ENCODE data around the gene LRRN4CL.
"Not testable (repeated sequence)": the region's sequence is repeated elsewhere in the genome, so short reads cannot be mapped to it uniquely, and the experiment has no call there.

DNA sequence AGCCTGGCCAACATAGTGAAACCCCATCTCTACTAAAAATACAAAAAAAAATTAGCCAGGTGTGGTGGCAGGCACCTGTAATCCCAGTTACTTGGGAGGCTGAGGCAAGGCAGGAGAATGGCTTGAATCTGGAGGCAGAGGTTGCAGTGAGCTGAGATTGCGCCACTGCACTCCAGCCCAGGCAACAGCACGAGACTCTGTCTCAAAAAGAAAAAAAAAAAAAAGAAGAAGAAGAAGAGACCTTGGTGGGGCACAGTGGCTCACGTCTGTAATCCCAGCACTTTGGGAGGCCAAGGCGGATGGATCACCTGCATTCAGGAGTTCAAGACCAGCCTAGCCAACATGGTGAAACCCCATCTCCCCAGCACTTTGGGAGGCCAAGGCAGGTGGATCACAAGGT, 14.6 kb upstream of the LRRN4CL start:
- TF ChIP-seq, protein P1, sequence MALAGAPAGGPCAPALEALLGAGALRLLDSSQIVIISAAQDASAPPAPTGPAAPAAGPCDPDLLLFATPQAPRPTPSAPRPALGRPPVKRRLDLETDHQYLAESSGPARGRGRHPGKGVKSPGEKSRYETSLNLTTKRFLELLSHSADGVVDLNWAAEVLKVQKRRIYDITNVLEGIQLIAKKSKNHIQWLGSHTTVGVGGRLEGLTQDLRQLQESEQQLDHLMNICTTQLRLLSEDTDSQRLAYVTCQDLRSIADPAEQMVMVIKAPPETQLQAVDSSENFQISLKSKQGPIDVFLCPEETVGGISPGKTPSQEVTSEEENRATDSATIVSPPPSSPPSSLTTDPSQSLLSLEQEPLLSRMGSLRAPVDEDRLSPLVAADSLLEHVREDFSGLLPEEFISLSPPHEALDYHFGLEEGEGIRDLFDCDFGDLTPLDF (CRISPR knock-in tag; IDR thresholded peaks at IDR 0.05) = not testable (repeated sequence)
- not testable (repeated sequence) for TF ChIP-seq PBX2 (CRISPR knock-in tag; IDR thresholded peaks at IDR 0.05; ENCODE audit: low read depth); PBX2 (tag; conservative IDR thresholded peaks at IDR 0.05; ENCODE audit: low read depth); PREB (CRISPR knock-in tag; IDR thresholded peaks at IDR 0.05); YY1 (IDR thresholded peaks at IDR 0.05; ENCODE audit: borderline replicate concordance in 1 of 3, control insufficient read depth in 1 of 3, extremely low read depth in 1 of 3, insufficient read depth in 3 of 3, insufficient read length in 1 of 3, insufficient replicate concordance in 2 of 3, low read depth in 1 of 3, low read length in 2 of 3)
- TF ChIP-seq, protein P2, sequence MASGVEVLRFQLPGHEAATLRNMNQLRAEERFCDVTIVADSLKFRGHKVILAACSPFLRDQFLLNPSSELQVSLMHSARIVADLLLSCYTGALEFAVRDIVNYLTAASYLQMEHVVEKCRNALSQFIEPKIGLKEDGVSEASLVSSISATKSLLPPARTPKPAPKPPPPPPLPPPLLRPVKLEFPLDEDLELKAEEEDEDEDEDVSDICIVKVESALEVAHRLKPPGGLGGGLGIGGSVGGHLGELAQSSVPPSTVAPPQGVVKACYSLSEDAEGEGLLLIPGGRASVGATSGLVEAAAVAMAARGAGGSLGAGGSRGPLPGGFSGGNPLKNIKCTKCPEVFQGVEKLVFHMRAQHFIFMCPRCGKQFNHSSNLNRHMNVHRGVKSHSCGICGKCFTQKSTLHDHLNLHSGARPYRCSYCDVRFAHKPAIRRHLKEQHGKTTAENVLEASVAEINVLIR (CRISPR knock-in tag; IDR thresholded peaks at IDR 0.05) = not testable (repeated sequence)
- TF ChIP-seq, protein P3, sequence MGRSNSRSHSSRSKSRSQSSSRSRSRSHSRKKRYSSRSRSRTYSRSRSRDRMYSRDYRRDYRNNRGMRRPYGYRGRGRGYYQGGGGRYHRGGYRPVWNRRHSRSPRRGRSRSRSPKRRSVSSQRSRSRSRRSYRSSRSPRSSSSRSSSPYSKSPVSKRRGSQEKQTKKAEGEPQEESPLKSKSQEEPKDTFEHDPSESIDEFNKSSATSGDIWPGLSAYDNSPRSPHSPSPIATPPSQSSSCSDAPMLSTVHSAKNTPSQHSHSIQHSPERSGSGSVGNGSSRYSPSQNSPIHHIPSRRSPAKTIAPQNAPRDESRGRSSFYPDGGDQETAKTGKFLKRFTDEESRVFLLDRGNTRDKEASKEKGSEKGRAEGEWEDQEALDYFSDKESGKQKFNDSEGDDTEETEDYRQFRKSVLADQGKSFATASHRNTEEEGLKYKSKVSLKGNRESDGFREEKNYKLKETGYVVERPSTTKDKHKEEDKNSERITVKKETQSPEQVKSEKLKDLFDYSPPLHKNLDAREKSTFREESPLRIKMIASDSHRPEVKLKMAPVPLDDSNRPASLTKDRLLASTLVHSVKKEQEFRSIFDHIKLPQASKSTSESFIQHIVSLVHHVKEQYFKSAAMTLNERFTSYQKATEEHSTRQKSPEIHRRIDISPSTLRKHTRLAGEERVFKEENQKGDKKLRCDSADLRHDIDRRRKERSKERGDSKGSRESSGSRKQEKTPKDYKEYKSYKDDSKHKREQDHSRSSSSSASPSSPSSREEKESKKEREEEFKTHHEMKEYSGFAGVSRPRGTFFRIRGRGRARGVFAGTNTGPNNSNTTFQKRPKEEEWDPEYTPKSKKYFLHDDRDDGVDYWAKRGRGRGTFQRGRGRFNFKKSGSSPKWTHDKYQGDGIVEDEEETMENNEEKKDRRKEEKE (IDR thresholded peaks at IDR 0.05; ENCODE audit: borderline replicate concordance in 1 of 2, control insufficient read depth in 1 of 2, low read depth in 2 of 2, low read length in 1 of 2) = not testable (repeated sequence)
- TF ChIP-seq, protein P4, sequence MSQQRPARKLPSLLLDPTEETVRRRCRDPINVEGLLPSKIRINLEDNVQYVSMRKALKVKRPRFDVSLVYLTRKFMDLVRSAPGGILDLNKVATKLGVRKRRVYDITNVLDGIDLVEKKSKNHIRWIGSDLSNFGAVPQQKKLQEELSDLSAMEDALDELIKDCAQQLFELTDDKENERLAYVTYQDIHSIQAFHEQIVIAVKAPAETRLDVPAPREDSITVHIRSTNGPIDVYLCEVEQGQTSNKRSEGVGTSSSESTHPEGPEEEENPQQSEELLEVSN (IDR thresholded peaks at IDR 0.05; ENCODE audit: borderline replicate concordance in 1 of 2, extremely low read depth in 1 of 2, insufficient read depth in 1 of 2, insufficient read length in 1 of 2, low read depth in 1 of 2, low read length in 1 of 2, poor library complexity in 1 of 2, severe bottlenecking in 1 of 2) = not testable (repeated sequence)
- TF ChIP-seq, protein P5, sequence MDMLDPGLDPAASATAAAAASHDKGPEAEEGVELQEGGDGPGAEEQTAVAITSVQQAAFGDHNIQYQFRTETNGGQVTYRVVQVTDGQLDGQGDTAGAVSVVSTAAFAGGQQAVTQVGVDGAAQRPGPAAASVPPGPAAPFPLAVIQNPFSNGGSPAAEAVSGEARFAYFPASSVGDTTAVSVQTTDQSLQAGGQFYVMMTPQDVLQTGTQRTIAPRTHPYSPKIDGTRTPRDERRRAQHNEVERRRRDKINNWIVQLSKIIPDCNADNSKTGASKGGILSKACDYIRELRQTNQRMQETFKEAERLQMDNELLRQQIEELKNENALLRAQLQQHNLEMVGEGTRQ (CRISPR knock-in tag; IDR thresholded peaks at IDR 0.05) = not testable (repeated sequence)

Data from K562 (cell line).